Colonic mucosa (tissue), 4 donors: ENCODE results near the gene DHDH. TPM values are rescaled to one million over a fixed set of nuclear protein-coding genes. Genes with fewer than 3 reads are reported as not detected.

Experiments used
- DNase-seq: peaks from one replicate; pipeline ENCODE4 v3.0.0-alpha.2; 2020
- H3K27ac ChIP-seq: fragments of 200-600 bp; one replicate; pipeline ENCODE4 v1.8.0; 2021
- H3K27me3 ChIP-seq: fragments of 200-600 bp; one replicate; pipeline ENCODE4 v1.8.0; 2021
- H3K36me3 ChIP-seq: fragments of 200-600 bp; one replicate; pipeline ENCODE4 v1.8.0; 2021
- H3K4me1 ChIP-seq: fragments of 200-600 bp; one replicate; pipeline ENCODE4 v1.8.0; 2021; ENCODE audit warnings: mild to moderate bottlenecking
- H3K4me3 ChIP-seq: fragments of 200-600 bp; one replicate; pipeline ENCODE4 v1.8.0; 2021
- H3K9ac ChIP-seq, 2 donors: one replicate each; pipeline ENCODE4 v1.7.0; 2013; ENCODE audit warnings: control low read depth in 2 of 2, low read depth in 2 of 2, low read length in 2 of 2
- H3K9me3 ChIP-seq: fragments of 200-600 bp; one replicate; pipeline ENCODE4 v1.8.0; 2021
- CTCF ChIP-seq: fragments of 200-600 bp; IDR thresholded peaks from one replicate; pipeline ENCODE4 v1.8.0; 2022; ENCODE audit warnings: antibody characterized with exemption, mild to moderate bottlenecking
- intact Hi-C: fragments of 100-400 bp; cut with DNase I; formaldehyde crosslinking; loops from one replicate; pipeline ENCODE4 v1.14.1; 2022
- total RNA-seq, 2 donors: library from RNA; stranded (reverse); fragmentation: NEBNext Ultra II Directional in 1 of 2; extraction: Animal tissue kit (Norgen Biotek cat#: 25700) in 1 of 2; gene quantifications; one replicate each; pipeline ENCODE4 v1.2.1, GENCODE V29; 2021
- donor health status: healthy.
- donor health status: DM: no; HTN: no; CAD: no.
- donor health status: DM: no; HTN: no; CAD: no.

The DHDH gene
- total RNA-seq, 2 donors from 2014 or later: 1.5 TPM; not detected in 1

GRCh38 chr19:48943081-48943480, 9.6 kb downstream of the DHDH start:
- no peaks in the 10 kb centered on the region for H3K36me3 ChIP-seq
- no peak overlapping the region for H3K27ac ChIP-seq
- no peak overlapping the region for H3K9ac ChIP-seq
- intact Hi-C loops: no loop called here
- H3K4me3 ChIP-seq: no peak overlapping the region
- H3K4me1 ChIP-seq: no peaks in the 10 kb centered on the region
- TF ChIP-seq CTCF: no peak
- no peaks in the 10 kb centered on the region for H3K27me3 ChIP-seq
- DNase-seq: no peak
- no peaks in the 10 kb centered on the region for H3K9me3 ChIP-seq

- Histone ChIP-seq H3K36me3 (no peaks in the 10 kb centered on the region), H3K9ac (no peak overlapping the region), H3K4me1 (no peaks in the 10 kb centered on the region), H3K27ac (no peak overlapping the region), H3K4me3 (no peak overlapping the region), H3K9me3 (no peaks in the 10 kb centered on the region), H3K27me3 (no peaks in the 10 kb centered on the region)
- intact Hi-C loops: no loop called here
- no peak for DNase-seq
- TF ChIP-seq CTCF: no peak
Measured at GRCh38 chr19:48945415-48945814, 11.9 kb downstream of the DHDH start.

- Histone ChIP-seq H3K36me3 (no peaks in the 10 kb centered on the region), H3K4me1 (no peaks in the 10 kb centered on the region), H3K27ac (no peak overlapping the region), H3K9ac (no peak overlapping the region), H3K9me3 (no peaks in the 10 kb centered on the region), H3K4me3 (no peak overlapping the region), H3K27me3 (no peaks in the 10 kb centered on the region)
- no peak for DNase-seq
- intact Hi-C loops: no loop called here
- TF ChIP-seq CTCF: no peak
Measured at GRCh38 chr19:48945817-48946216, 12.3 kb downstream of the DHDH start.

- Histone ChIP-seq H3K27me3 (no peaks in the 10 kb centered on the region), H3K36me3 (no peaks in the 10 kb centered on the region), H3K4me3 (no peak overlapping the region), H3K4me1 (no peaks in the 10 kb centered on the region), H3K27ac (no peak overlapping the region), H3K9ac (no peak overlapping the region), H3K9me3 (no peaks in the 10 kb centered on the region)
- intact Hi-C loops: no loop called here
- TF ChIP-seq CTCF: no peak
- no peak for DNase-seq
Measured at GRCh38 chr19:48946463-48947257, 13.2 kb downstream of the DHDH start.

GRCh38 chr19:48947258-48947542, 13.7 kb downstream of the DHDH start:
- Histone ChIP-seq H3K36me3 (no peaks in the 10 kb centered on the region), H3K4me3 (no peak overlapping the region), H3K27ac (no peak overlapping the region), H3K9me3 (no peaks in the 10 kb centered on the region), H3K27me3 (no peaks in the 10 kb centered on the region), H3K9ac (no peak overlapping the region), H3K4me1 (no peaks in the 10 kb centered on the region)
- TF ChIP-seq CTCF: no peak
- no peak for DNase-seq
- intact Hi-C loops: no loop called here
